ENCODE data around the gene PECR.

DNA sequence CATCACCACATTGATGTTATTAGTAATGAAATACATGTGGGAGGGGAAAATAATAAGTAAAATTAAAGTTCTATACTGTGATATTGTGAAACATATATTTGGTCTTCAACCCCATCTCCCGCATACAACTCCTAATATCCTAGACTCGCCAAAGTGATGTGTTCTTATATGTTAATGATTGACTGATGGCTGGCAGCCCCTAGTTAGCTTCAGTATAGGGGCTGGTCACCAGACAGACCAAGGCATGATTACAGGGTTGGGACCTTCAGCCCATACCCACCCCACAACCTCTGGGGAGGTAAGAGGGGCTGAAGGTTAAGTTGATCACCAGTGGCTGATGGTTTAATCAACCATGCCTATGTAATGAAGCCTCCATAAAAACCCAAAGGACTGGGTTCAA is 40.2 kb downstream of the PECR start:
- TF ChIP-seq, protein P1, sequence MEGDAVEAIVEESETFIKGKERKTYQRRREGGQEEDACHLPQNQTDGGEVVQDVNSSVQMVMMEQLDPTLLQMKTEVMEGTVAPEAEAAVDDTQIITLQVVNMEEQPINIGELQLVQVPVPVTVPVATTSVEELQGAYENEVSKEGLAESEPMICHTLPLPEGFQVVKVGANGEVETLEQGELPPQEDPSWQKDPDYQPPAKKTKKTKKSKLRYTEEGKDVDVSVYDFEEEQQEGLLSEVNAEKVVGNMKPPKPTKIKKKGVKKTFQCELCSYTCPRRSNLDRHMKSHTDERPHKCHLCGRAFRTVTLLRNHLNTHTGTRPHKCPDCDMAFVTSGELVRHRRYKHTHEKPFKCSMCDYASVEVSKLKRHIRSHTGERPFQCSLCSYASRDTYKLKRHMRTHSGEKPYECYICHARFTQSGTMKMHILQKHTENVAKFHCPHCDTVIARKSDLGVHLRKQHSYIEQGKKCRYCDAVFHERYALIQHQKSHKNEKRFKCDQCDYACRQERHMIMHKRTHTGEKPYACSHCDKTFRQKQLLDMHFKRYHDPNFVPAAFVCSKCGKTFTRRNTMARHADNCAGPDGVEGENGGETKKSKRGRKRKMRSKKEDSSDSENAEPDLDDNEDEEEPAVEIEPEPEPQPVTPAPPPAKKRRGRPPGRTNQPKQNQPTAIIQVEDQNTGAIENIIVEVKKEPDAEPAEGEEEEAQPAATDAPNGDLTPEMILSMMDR (conservative IDR thresholded peaks at IDR 0.05; ENCODE audit: low read length), result no peak
- TF ChIP-seq EZH2phosphoT487 (IDR thresholded peaks at IDR 0.05; ENCODE audit: borderline replicate concordance, low read depth, low read length), result no peak
